GM18520 (cell line): ENCODE measurements around the gene SAMD8.

Source experiments
- ATAC-seq: cut with Tn5 transposase; IDR thresholded peaks from one replicate; pipeline ENCODE4 v1.9.1; 2021; ENCODE audit not compliant: unreplicated experiment

Gene SAMD8

DNA sequence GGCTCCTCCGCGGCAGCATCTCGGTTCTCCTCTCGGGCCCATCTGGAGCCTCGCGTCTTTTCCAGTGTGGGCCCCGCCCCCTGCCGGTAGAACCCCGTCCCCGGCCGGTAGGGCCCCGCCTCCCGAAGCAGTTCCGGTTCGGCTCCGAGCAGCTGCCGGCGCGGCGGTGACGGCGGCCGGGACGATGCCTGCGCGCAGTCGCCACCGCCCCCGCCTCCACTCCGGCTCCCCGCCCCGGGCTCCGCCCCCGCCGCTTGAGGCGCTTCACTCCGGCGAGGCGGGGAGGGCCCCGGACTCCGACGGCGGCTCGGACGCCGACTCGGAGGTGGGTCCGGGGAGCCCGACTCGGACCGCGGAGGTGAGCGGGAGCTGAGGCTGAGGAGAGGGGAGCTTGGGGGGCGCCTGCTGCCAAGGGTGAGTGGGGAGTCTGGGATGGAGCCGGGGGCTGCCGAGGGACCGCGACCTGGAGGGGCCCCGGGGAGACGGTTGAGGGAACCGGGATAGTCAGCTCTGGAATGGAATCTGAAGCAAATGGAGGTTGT is at the start of gene SAMD8:
TSS of gene SAMD8 (plus strand) at position 292 of the 542 bp plus-strand sequence. CDS start 38,873 bp downstream, outside the sequence.
- peak; percentile 78 for ATAC-seq

DNA sequence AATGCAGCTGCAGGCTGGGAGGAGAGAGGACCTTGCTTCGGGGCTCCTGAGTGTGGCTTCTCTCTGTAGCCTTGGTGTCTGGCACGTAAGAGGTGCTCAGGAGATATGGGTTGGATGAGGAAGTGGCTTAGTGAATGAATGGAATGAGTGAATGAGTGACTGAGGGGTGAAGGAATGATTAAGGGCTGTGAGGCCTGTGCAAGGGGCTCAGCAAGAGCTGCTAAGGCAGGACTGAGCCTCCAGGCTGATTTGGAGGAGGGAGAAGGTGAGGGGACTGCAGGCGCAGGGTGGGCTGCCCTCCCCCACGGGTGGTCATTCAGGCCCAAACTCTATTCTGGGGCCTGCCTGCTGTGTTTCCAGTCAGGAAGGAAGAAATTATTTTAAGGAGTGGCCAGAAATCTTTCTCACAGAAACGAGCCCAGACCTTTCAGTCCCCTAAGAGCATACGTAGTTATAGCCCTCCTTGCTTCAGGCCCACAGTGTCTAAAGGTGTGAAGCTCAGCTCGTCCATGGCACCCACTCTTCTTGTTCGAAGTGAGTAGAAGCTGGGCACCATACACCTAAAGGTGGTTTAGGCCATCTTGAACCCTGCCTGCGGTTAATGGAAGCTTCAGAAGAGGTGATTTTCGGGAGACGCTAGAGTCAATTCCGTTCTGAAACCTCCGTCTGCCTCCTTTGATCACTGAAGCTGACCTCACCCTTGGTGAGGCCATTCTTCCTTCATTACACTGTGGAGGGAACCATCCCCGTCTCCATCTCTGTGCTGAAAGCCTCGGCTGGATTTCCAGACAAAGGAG is 49.5 kb upstream of the SAMD8 start:
- ATAC-seq = no peak

DNA sequence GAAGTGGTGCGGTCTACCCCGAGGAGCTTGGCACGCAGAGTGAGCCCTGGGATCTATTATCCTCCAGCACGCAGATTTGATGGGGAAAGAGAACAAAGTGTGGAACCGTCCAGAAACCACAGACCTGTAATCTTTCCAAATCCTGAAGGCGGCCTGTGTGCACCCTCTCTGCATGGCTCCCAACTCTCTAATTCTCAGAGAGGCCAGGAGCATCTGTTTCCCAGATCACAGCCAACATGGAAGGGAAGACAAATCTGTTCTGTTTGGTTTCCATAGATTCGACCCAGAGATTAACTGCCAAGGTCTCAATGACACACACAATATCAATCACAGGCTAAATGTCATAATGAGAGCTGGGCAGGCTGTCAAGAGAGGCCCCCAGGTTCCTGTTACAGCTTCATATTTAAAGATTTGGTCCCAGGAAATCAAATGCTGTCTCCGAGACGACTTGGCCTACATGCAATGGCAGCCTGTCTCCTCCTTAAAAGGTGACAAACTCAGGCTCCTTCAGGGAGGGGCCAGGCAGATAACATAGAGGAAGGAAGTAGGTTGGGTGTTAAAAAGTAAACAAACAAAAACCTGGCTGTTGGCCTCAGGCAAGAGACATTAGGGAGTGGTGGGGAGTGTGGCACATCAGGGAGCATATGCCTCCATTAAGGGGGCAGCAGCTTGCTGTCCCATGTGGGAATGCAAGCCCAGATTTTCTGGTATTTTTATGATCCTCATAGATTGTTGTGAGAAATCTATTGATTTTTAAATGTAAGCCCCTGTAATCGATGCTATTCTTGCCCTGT is 48.8 kb upstream of the SAMD8 start:
- ATAC-seq = no peak

DNA sequence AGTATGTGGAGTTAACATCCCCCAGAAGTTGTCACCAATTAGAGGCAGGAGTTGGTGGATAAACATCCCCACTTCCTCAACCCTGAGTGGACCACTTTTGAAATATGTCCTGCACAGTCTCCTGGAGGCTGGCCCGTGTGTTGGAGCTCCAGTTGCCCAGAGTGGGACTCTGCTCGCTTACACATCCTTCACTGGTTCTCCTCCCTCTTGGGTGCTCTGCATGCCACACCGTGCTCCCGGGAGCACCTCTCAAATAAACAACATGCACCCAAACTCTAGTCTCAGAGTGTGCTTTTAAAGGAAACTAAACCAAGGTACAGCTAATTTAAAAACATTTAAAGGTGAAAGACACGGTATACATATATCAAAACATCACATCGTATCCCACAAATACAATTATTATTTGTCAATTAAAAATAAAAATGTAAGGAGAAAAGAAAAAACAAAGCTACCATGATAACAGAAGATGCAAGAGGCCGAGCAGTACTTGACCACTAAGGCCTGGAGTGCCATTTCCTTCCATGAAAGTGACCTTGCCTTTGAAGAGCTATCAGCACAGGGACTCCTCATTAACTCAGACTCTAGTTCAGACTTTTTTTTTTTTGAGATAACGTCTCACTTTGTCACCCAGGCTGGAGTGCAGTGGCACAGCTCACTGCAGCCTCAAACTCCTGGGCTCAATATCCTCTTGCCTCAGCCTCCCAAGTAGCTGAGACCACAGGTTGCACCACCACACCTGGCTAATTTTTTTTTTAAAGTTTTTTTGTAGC is 47.8 kb upstream of the SAMD8 start:
- ATAC-seq = no peak

DNA sequence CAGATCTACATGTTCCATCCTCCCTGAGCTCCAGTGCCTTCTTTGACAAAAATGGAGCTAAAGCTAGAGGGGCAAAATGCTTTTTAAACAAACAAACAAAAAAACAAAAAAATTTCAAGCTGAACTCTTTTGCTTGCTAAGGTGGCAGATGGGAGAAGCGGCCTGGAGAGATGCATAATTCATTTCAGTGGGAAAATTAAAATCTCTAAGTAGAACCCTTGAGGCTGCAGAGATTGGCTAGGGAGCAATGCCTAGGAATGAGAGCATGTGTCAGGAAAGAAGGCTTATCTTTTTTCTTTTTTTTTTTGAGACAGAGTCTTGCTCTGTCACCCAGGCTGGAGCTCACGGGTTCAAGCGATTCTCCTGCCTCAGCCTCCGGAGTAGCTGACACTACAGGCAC is 46.4 kb upstream of the SAMD8 start:
- no peak for ATAC-seq

DNA sequence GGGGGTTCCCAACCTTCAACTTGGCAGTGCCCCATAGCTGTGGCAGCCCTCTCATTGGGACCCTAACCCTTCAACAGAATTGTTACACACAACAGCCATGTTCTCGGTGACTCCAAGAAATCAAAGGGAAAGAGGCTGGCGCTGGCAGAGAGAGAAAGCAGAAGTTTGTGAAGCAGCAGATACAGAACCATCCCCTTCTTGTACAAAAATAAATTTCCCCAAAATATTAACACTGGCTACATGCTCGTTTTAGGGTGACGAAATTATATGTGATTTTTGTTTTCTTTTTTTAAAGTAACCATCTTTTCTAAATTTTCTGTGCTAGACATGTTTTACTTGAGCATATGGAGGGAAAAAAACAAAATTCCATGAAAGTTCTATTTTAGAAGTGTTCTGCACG is 45.2 kb upstream of the SAMD8 start:
- ATAC-seq = no peak

DNA sequence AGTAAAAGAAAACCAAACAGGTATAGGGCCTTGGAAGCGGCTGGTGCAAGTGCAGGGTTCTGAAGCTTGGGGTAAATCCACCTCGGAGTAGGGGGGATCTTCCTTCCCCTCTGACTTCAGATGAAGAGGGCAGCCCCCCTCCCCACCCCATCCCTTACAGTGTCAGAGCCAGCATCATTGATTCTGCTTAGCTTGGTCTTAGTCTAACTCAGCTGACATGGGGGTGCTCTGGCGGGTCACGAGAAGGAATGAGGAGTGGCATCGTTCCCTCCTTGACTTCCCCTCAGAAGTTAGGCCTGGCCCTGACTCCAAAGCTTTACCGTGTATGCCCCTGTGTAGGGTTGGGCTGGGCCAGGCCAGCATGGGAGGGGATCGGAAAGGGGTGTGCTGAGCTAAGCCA is 44.2 kb upstream of the SAMD8 start:
- ATAC-seq = no peak

DNA sequence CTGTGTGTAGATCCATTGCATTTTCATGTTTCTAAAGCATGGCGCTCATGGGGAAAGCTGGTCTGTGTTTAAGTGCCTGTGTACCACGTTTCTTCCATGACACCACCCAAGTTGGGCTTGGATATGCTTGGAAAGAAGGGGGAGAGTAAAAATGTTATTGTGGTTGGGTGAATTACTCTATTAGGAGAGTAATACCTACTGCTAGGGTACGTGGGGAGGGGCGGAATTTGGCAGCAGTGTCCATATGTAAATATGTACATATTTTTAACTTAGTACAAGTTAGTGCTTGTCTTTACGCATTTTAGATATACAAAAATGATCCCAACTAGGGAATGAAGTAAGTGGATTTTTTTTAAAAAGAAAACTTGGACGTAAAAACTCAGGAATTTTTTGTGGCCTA is 42.9 kb upstream of the SAMD8 start:
- ATAC-seq = no peak

DNA sequence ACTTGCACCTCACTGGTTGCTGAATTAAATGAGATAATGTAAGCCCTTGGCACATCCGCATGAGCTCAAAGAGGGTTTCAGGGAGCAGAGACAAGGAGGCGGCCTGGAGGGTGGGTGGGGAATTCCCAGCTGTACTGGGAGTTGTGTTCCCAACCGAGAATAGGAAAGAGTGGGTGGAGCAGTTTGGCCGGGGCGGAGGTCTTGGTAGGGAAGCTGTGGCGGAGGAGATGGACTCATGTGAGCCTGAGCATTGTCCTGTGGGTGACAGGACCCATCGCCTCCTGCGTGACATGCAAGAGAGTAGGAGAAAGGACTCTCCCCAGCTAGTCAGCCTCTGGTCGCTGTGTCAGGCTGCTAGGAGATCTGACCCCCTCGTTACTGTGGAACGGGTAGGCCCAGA is 41.0 kb upstream of the SAMD8 start:
- no peak for ATAC-seq

DNA sequence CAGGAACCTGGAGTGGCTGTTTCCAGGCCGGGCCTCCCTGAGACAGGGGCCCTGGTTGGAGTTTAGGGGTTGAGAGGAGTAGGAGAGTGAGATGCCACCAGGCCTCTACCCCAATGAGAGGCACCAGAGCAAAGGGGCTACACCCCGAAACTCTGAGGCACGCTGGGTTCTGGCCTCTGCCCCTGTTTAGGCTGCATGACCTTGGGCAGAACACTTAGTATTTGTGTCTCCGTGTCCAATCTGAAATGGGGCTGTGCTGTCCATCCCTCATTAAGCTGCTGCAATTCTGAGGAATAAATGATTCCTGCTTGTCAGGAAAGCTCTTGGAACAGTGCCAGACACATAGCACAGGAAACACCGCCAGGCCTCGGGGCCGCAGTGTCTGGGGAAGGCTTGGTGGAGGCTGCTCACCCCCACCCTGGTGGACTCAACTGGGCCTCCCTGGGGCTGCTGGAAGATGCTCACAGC is 40.5 kb upstream of the SAMD8 start:
- ATAC-seq = no peak

DNA sequence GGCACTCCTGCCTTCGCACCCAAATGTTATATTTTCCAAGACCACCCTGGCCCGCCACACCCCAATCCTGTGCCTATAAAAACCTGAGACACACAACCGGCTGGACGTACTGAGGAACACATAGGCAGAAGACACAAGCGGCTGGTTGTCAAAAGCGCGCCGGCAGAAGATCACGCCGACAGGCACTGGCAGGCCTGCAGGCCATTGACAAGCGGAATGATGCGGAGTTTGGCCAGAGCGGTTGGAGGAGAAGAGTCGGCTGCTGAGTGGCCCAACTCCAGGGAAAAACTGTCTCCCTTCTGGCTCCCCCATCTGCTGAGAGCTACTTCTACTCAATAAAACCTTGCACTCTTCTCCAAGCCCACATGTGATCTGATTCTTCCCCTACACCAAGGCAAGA is 39.7 kb upstream of the SAMD8 start:
- ATAC-seq = no peak

DNA sequence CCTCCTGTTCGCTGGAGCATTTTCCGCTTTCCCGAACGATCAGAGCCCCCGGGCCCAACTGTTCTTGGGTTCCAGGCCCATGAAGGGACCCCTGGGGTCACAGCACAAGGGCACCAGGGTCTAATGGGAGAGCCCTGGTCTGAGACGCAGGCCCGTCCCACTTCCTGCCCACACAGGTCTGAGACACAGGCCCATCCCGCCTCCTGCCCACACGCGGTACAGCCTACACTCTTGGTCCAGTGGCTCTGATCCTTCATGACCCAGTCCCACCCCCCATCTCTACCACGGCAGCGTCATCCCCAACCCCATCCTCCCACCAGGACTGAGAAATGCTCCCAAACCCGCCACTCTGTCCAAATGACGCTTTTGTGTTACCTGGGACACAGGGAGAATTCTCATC is 38.7 kb upstream of the SAMD8 start:
- ATAC-seq = no peak

DNA sequence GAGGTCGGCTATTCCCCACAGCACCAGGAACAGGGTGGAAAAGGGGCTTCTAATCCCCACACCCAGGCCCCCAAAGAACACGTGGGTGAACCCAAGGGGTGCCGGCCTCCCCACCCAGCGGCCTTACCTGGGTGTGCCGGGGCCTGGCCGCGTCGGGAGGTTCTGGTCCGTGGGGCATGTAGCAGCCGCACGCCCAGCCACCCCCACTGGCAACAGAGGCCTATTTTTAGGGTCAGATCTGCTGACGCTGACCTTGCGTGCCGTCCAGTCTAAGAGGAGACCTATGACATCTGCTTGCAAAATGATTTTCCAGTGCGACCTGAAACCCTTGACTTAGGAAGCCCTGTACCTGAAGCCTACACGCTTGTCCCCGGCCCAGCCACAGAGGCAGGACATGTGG is 38.0 kb upstream of the SAMD8 start:
- no peak for ATAC-seq

DNA sequence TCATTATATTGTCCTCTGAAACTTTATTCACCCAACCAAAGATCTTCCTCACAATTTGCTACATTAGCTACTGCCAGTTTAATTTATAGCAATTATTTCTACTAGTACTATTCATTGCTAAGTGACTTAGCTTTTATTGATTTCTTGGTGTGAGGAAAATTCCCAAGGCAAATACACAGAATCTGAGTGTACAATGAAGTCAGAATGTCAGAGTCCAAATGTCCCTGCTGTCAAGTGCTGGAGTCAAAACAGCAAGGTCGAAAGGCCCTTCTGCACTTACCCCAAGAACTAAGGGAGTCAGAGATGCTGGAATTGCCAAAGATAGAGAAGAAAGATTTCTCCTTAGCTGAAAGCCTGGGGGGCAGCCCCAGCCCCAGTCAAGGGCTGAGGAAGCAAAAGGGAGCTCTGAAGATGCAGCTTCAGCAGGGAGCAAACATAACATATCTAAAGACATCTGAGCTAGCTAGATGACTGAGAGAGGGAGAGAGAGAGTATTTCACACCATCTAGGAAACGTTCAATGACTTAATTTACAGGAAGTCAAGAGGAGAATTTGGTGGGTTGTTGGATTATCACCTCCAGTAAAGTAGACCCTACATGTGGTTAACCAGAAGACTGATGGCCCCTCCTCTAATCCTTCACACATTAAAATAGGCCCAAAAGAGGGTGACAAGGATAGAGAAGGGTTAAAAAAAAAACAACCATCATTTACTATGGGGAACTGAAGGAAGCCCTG is 36.6 kb upstream of the SAMD8 start:
- no peak for ATAC-seq

DNA sequence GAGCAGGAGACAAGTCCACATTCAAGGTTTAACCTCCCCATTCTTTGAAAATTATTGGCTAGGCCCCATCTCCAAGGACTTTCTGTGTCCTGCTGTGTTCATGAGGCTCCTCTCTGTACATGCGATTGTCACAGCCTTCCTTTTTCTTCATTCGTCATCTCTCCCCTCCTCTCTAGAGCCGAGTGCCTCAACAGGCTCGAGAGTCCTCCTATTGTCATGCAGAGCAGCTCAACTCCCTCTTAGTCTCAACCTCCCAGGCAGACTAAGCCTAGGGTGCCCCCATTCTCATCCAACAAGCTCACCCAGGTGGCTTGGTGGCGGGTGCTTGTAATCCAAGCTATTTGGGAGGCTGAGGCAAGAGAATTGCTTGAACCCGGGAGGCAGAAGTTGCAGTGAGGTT is 35.1 kb upstream of the SAMD8 start:
- no peak for ATAC-seq

DNA sequence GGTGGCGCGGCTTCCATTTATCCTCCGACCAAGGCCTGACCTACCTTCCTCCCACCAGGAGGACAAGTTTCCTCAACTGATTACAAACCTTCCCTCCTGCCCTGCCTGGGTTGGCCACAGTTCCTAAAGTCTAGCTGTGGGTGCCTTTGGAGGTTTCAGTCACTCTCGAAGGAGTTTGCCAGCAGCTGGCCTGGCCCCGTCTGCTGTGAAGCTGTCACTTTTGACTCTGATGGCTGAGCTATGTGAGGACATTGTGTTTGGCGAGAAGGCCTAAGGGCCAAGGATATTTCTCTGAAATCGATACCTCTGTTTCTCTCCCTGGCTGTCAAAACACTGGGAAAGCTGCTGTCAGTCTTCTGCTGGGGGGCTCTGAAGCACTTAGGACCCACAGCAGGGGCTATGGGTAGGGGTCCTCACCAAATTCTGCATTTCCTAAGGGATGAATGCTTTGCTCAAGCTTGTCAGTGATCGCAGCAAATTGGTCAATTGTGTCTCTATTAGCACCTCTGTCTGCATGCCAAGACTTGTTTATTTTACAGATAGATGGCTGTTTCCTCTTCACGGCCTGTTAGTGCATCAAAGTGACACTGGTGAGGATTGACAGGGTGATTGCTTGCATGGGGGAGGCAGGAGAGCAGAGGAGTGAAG is 31.9 kb upstream of the SAMD8 start:
- no peak for ATAC-seq

DNA sequence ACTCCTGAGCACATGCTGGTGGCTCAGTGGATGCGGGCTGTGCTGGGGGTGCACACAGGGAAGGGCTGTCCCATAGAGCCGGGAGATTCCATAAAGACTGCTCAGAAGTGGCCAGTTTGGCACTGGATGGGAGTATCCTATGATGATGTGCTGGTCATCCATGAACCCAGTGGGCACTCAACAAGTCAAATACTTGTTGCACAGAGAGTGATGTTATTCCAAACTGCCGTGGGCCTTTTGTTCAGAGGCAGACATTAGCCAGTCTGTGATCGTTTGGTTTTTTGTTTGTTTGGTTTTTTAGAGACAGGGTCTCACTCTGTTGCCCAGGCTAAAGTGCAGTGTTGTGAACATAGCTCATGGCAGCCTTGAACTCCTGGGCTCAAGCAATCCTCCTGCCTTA is 30.9 kb upstream of the SAMD8 start:
- no peak for ATAC-seq

DNA sequence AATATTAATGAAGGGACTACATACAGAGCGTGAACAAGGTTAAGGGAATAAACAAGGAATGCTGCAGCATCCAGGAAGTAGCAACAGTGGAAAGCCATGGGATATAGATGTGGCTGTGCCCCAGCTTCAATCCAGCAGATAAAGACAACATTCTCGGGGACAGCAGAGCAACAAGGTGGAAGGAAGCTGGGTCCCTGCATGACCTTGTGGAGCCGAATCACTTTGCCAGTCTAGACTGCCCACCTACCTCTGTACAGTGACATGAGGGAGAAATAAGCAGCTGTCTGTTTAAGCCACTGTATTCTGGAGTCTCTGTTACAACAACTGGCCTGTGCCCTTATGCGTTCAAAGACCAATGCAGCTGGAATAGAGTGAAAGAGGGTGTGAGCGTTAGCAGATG is 30.1 kb upstream of the SAMD8 start:
- ATAC-seq = no peak

DNA sequence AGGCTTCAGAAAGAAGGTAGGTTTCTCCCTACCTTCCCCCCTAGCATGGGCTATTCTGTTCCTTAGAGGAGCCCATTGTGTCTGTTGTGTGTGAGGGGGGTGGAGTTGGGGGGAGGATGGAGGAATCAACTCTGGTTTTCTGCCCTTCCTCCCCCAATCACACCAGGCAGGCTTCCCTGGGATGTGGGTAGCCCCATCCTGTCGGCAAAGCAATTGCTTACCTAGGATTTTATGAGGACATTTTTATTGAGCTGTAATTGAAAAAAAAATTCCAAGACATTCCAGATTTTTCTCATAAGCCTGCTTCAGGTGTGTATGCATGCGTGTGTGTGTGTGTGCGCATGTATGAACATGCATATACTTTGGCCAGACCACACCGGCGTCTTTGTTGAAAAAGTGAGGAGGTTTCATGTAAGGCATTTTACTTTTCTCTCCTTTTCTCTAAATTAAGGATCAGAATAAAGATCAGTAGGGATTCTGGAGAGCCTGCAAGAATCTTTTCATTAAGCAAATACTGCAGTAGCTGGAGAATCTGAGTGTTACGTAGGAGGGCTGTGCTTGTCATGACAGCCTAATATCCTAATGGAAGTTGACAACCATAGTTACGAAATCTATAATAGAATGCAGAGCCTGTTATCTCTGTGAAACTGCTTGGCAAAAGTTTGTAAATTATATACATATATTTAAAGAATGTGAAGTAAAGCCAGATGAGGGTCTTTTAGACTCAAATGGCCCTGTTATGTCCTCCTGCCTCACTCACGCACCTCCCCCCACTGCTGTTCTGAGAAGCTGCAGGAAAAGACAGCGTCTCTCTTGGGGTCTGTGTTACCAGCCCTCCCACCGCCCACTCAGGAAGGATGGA is 27.3 kb upstream of the SAMD8 start:
- ATAC-seq = no peak
